ENCODE measurements around the gene TNK1. TPM values are rescaled to one million over a fixed set of nuclear protein-coding genes. Genes with fewer than 3 reads are reported as not detected.
A peak's percentile ranks its signal among the peaks of the same experiment; 100 is the strongest.

TNK1 gene
- total and polyA plus RNA-seq, 11 donors, result 1.4 to 6.2 (median 2.1) TPM

DNA sequence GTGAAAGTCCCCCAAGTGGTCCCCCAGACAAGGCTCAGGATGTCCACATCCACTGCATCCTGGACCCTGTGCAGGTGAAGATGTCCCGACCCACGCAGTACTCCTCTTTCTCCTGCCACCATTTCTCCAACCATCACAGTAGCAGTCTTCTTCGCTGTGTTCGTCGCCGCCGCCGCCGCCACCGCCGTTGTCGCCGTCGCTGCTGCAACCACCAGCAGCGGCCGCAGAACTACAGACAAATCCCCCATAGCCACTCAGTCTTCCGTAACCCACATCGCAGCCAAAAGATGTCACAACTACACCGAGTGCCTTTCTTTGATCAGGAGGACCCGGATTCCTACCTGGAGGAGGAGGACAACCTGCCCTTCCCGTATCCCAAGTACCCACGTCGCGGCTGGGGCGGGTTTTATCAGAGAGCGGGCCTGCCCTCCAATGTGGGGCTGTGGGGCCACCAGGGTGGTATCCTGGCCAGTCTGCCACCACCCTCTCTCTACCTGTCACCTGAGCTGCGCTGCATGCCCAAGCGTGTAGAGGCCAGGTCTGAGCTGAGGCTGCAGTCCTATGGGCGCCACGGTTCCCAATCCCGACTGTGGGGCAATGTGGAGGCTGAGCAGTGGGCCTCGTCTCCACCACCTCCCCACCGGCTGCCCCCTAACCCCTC lies 45.4 kb downstream of the TNK1 start:
- H3K36me3 ChIP-seq, result no peaks in the 10 kb centered on the region
- no peaks in the 10 kb centered on the region for H3K4me1 ChIP-seq
- intact Hi-C loops (cut with DNase I), result loop anchor here in 1 of 10 donors (10.0 kb wide), 1 partner anchor 52 kb away; no protein-coding TSS in a partner anchor
- TF ChIP-seq CTCF (IDR thresholded peaks at IDR 0.05) (no peak), POLR2A (IDR thresholded peaks at IDR 0.05) (no peak)
- peak in 1 of 4 donors; percentile 14 for ATAC-seq
- no peaks in the 10 kb centered on the region for H3K27me3 ChIP-seq
- peak in 1 of 5 donors; percentile 19 for DNase-seq
- H3K27ac ChIP-seq, result no peak overlapping the region
- H3K9me3 ChIP-seq, result no peaks in the 10 kb centered on the region
- no peak overlapping the region for H3K4me3 ChIP-seq
- 93 to 96% (median 95%) methylated on average over 28 to 33 of the region's 33 CpGs for WGBS, 4 donors

DNA sequence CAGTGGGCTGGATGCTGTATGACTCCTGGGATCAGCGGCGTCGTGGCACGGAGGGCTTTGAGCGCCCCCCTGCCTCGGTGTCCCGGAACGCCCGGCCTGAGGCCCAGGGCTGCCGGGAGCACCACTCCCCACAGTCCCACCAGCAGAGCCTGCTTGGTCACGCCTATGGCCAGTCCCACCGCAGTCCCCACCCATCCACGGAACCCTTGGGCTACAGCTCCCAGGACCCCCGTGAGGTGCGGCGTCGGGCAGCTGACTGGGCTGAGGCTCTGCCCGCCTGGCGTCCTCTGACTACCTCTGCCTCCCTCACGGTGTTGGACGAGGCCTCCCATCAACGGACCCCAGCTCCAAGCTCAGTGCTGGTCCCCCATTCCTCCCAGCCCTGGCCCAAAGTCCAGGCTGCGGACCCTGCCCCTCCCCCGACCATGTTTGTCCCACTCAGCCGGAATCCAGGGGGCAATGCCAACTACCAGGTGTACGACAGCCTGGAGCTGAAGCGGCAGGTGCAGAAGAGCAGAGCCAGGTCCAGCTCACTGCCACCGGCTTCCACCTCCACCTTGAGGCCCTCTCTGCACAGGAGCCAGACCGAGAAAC lies 46.1 kb downstream of the TNK1 start:
- ATAC-seq (peak in 1 of 4 donors; percentile 7), DNase-seq (peak in 1 of 5 donors; percentile 19)
- no peaks in the 10 kb centered on the region for H3K27me3 ChIP-seq
- H3K9me3 ChIP-seq, result no peaks in the 10 kb centered on the region
- H3K36me3 ChIP-seq, result no peaks in the 10 kb centered on the region
- H3K27ac ChIP-seq, result no peak overlapping the region
- no peak overlapping the region for H3K4me3 ChIP-seq
- no peak for TF ChIP-seq POLR2A (IDR thresholded peaks at IDR 0.05)
- TF ChIP-seq CTCF (IDR thresholded peaks at IDR 0.05), result no peak
- no peaks in the 10 kb centered on the region for H3K4me1 ChIP-seq
- intact Hi-C loops (cut with DNase I), result loop anchor here in 1 of 10 donors (10.0 kb wide), 1 partner anchor 52 kb away; no protein-coding TSS in a partner anchor
- WGBS, 4 donors, result 93 to 94% (median 94%) methylated on average over 20 to 29 of the region's 29 CpGs

DNA sequence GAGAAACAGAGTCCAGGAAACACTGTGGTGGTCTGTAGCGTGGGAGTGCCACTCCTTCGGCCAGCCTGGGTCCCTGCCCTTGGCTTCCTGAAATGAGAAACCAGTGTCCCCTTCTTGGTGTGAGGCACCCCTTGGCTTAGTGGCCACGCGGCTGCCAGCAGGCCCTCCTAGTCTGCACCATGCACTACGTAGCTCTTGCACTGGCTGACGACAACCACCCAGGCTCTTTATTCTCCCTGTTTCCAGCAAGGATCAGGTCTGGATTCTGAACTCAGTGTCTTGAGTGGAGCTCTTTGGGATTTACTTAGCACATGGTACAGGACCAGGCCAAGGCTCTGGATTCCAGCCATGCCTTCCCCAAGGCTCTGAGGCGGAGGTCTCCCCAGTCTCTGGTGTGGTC lies 46.7 kb downstream of the TNK1 start:
- no peak overlapping the region for H3K27ac ChIP-seq
- DNase-seq (peak in 1 of 5 donors; percentile 15), ATAC-seq (no peak)
- H3K4me3 ChIP-seq, result no peak overlapping the region
- TF ChIP-seq POLR2A (IDR thresholded peaks at IDR 0.05) (no peak), CTCF (IDR thresholded peaks at IDR 0.05) (no peak)
- no peaks in the 10 kb centered on the region for H3K4me1 ChIP-seq
- intact Hi-C loops (cut with DNase I), result loop anchor here in 1 of 10 donors (10.0 kb wide), 1 partner anchor 53 kb away; no protein-coding TSS in a partner anchor
- no peaks in the 10 kb centered on the region for H3K27me3 ChIP-seq
- WGBS, 4 donors, result 88 to 92% (median 89%) methylated on average over 7 of the region's 7 CpGs
- H3K9me3 ChIP-seq, result no peaks in the 10 kb centered on the region
- H3K36me3 ChIP-seq, result no peaks in the 10 kb centered on the region

- intact Hi-C loops (cut with DNase I), result loop anchor here in 1 of 10 donors (10.0 kb wide), 1 partner anchor 54 kb away; no protein-coding TSS in a partner anchor
- DNase-seq (peak in 1 of 5 donors; percentile 8), ATAC-seq (no peak)
Measured at GRCh38 chr17:7428557-7428956, 47.7 kb downstream of the TNK1 start, which contains the start of gene SPEM3. Gene SPEM3, plus strand, starts transcription at chr17:7428857. Its CDS starts 46 bp downstream, at chr17:7428903.

More at GRCh38 chr17:7428557-7428956, 47.7 kb downstream of the TNK1 start, which contains the start of gene SPEM3:
- no peaks in the 10 kb centered on the region for H3K9me3 ChIP-seq
- no peak within 1 kb of the TSS for H3K4me3 ChIP-seq
- H3K4me1 ChIP-seq, result no peaks in the 10 kb centered on the region
- no peaks in the 10 kb centered on the region for H3K27me3 ChIP-seq
- TF ChIP-seq CTCF (IDR thresholded peaks at IDR 0.05) (no peak), POLR2A (IDR thresholded peaks at IDR 0.05) (no peak)
- no peaks in the 10 kb centered on the region for H3K36me3 ChIP-seq
- 69 to 86% (median 78%) methylated on average over 3 to 5 of the region's 5 CpGs for WGBS, 4 donors
- no peak within 1 kb of the TSS for H3K27ac ChIP-seq
